GM23338 (cell line): ENCODE data around the gene LURAP1L.

ENCODE experiments used
- EZH2phosphoT487 ChIP-seq: fragments of 200-600 bp; sonication (generic); IDR thresholded peaks from one replicate; pipeline ENCODE4 v1.8.1; 2018; ENCODE audit warnings: antibody characterized with exemption; ENCODE audit not compliant: unreplicated experiment
- JUNB ChIP-seq: IDR thresholded peaks from one replicate; pipeline ENCODE4 v1.6.1; 2016; ENCODE audit warnings: antibody characterized with exemption; ENCODE audit not compliant: unreplicated experiment
- TF ChIP-seq, protein P1 (sequence below), 2 experiments: fragments of 200-600 bp in 1 of 2; sonication (generic) in 1 of 2; conservative IDR thresholded peaks; 2 replicates each; pipeline versions ENCODE4 v1.5.1 to v1.6.1; 2016 to 2017; ENCODE audit warnings: antibody characterized with exemption in 2 of 2, low read depth in 2 of 2, mild to moderate bottlenecking in 2 of 2, moderate library complexity in 1 of 2
- TF ChIP-seq, protein P2 (sequence below): IDR thresholded peaks from 2 replicates; pipeline ENCODE4 v1.6.1; 2016; ENCODE audit warnings: antibody characterized with exemption

DNA sequence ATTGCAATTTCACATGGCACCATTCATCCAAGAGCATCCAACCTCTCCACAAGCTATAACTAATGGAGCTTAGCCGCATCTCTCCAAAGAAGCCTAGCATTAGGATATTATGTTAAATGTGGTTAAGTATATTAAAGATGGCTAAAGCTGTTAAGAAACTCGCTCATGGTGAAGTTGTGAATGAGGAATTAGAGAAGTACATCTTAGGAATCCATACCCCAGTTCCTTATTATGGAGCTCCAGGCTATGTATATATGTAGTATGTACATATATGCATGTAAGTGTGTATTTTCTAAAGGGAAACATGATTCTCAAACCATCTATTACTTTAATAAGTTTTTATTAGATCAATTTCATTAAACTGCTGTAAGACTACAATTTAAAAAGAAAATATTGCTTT lies 26.4 kb downstream of the LURAP1L start:
- TF ChIP-seq, protein P1, sequence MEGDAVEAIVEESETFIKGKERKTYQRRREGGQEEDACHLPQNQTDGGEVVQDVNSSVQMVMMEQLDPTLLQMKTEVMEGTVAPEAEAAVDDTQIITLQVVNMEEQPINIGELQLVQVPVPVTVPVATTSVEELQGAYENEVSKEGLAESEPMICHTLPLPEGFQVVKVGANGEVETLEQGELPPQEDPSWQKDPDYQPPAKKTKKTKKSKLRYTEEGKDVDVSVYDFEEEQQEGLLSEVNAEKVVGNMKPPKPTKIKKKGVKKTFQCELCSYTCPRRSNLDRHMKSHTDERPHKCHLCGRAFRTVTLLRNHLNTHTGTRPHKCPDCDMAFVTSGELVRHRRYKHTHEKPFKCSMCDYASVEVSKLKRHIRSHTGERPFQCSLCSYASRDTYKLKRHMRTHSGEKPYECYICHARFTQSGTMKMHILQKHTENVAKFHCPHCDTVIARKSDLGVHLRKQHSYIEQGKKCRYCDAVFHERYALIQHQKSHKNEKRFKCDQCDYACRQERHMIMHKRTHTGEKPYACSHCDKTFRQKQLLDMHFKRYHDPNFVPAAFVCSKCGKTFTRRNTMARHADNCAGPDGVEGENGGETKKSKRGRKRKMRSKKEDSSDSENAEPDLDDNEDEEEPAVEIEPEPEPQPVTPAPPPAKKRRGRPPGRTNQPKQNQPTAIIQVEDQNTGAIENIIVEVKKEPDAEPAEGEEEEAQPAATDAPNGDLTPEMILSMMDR (conservative IDR thresholded peaks at IDR 0.05; ENCODE audit: low read depth in 2 of 2): no peak
- TF ChIP-seq JUNB (no peak), EZH2phosphoT487 (no peak)
- TF ChIP-seq, protein P2, sequence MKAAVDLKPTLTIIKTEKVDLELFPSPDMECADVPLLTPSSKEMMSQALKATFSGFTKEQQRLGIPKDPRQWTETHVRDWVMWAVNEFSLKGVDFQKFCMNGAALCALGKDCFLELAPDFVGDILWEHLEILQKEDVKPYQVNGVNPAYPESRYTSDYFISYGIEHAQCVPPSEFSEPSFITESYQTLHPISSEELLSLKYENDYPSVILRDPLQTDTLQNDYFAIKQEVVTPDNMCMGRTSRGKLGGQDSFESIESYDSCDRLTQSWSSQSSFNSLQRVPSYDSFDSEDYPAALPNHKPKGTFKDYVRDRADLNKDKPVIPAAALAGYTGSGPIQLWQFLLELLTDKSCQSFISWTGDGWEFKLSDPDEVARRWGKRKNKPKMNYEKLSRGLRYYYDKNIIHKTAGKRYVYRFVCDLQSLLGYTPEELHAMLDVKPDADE: no peak
